Suprapubic skin (tissue), 4 donors: Measurements from ENCODE around the gene KIR3DL3. TPM values are rescaled to one million over a fixed set of nuclear protein-coding genes. Genes with fewer than 3 reads are reported as not detected.
"Not testable (repeated sequence)": the region's sequence is repeated elsewhere in the genome, so short reads cannot be mapped to it uniquely, and the experiment has no call there.

Experiments
- DNase-seq, 2 donors: peaks; one replicate each; pipeline ENCODE4 v3.0.0-alpha.2; 2019; ENCODE audit warnings: low spot score in 2 of 2
- H3K27ac ChIP-seq: fragments of 200-600 bp; sonication (generic); one replicate; pipeline ENCODE4 v1.5.1; 2019
- H3K27me3 ChIP-seq: fragments of 200-600 bp; sonication (generic); one replicate; pipeline ENCODE4 v1.5.1; 2019
- H3K36me3 ChIP-seq: fragments of 200-600 bp; sonication (generic); one replicate; pipeline ENCODE4 v1.5.1; 2019
- H3K4me1 ChIP-seq: fragments of 200-600 bp; sonication (generic); one replicate; pipeline ENCODE4 v1.5.1; 2019
- H3K4me3 ChIP-seq: fragments of 200-600 bp; sonication (generic); one replicate; pipeline ENCODE4 v1.5.1; 2019; ENCODE audit warnings: mild to moderate bottlenecking
- H3K9me3 ChIP-seq: fragments of 200-600 bp; sonication (generic); one replicate; pipeline ENCODE4 v1.5.1; 2019
- CTCF ChIP-seq, 2 donors: fragments of 200-600 bp in 1 of 2; fragments of 450-650 bp in 1 of 2; sonication (generic) in 1 of 2; IDR thresholded peaks; one replicate each; pipeline ENCODE4 v1.5.1; 2016 to 2019; ENCODE audit warnings: antibody characterized with exemption in 2 of 2, mild to moderate bottlenecking in 1 of 2, moderate library complexity in 1 of 2
- EP300 ChIP-seq: sonication (generic); formaldehyde crosslinking; IDR thresholded peaks from one replicate; pipeline ENCODE4 v1.6.1; 2017; ENCODE audit warnings: antibody characterized with exemption
- POLR2A ChIP-seq, 2 donors: fragments of 450-650 bp; IDR thresholded peaks; one replicate each; pipeline ENCODE4 v1.6.1; 2017; ENCODE audit warnings: antibody characterized with exemption in 2 of 2, mild to moderate bottlenecking in 2 of 2, moderate library complexity in 2 of 2
- POLR2AphosphoS5 ChIP-seq, 3 donors: sonication (generic); formaldehyde crosslinking; IDR thresholded peaks; one replicate each; pipeline ENCODE4 v1.6.1; 2017; ENCODE audit warnings: antibody characterized with exemption in 3 of 3
- WGBS: methylation state at CpG from one replicate; pipeline ENCODE4 v1.1.5; 2018; 5-methylcytosine and 5-hydroxymethylcytosine counted together
- total RNA-seq, 4 donors: library from RNA; depleted of rRNA; stranded (reverse); fragments of >200 nt; gene quantifications; one replicate each; pipeline ENCODE4 v1.1.0, GENCODE V29; 2016

The KIR3DL3 gene
- total RNA-seq, 4 donors from 2014 or later = not detected

- WGBS = no CpG with 5 or more reads among the region's 4 CpGs
- TF ChIP-seq CTCF (IDR thresholded peaks at IDR 0.05) = no peak
- TF ChIP-seq POLR2AphosphoS5 (IDR thresholded peaks at IDR 0.05) = no peak
- no peak for TF ChIP-seq EP300
- TF ChIP-seq POLR2A (IDR thresholded peaks at IDR 0.05) = no peak
- H3K4me1 ChIP-seq = no peaks in the 10 kb centered on the region
- no peak overlapping the region for H3K27ac ChIP-seq
- no peaks in the 10 kb centered on the region for H3K36me3 ChIP-seq
- DNase-seq = no peak
- no peak overlapping the region for H3K4me3 ChIP-seq
- H3K9me3 ChIP-seq = no peaks in the 10 kb centered on the region
- H3K27me3 ChIP-seq = peaks cover 6% of the 10 kb centered on the region
Measured at GRCh38 chr19:54707962-54708361, 16.3 kb upstream of the KIR3DL3 start.

- TF ChIP-seq CTCF (IDR thresholded peaks at IDR 0.05) (no peak), POLR2AphosphoS5 (IDR thresholded peaks at IDR 0.05) (no peak), POLR2A (IDR thresholded peaks at IDR 0.05) (no peak), EP300 (no peak)
- no peaks in the 10 kb centered on the region for H3K4me1 ChIP-seq
- WGBS = 88% methylated on average over 7 of the region's 7 CpGs
- no peak overlapping the region for H3K27ac ChIP-seq
- no peak overlapping the region for H3K4me3 ChIP-seq
- no peak for DNase-seq
- no peaks in the 10 kb centered on the region for H3K9me3 ChIP-seq
- H3K36me3 ChIP-seq = no peaks in the 10 kb centered on the region
- peaks cover 9% of the 10 kb centered on the region for H3K27me3 ChIP-seq
Measured at GRCh38 chr19:54708781-54709180, 15.5 kb upstream of the KIR3DL3 start.

GRCh38 chr19:54709212-54709948 is 14.9 kb upstream of the KIR3DL3 start:
- H3K9me3 ChIP-seq = no peaks in the 10 kb centered on the region
- no peaks in the 10 kb centered on the region for H3K4me1 ChIP-seq
- no peak overlapping the region for H3K4me3 ChIP-seq
- 80% methylated on average over 9 of the region's 18 CpGs for WGBS
- no peak for DNase-seq
- no peak overlapping the region for H3K27ac ChIP-seq
- TF ChIP-seq CTCF (IDR thresholded peaks at IDR 0.05) (no peak), POLR2A (IDR thresholded peaks at IDR 0.05) (no peak), POLR2AphosphoS5 (IDR thresholded peaks at IDR 0.05) (no peak), EP300 (no peak)
- H3K36me3 ChIP-seq = no peaks in the 10 kb centered on the region
- H3K27me3 ChIP-seq = peaks cover 9% of the 10 kb centered on the region

- not testable (repeated sequence) for H3K36me3 ChIP-seq, H3K4me3 ChIP-seq, H3K4me1 ChIP-seq, H3K27ac ChIP-seq, DNase-seq, H3K9me3 ChIP-seq, H3K27me3 ChIP-seq
- 65% methylated on average over 7 of the region's 13 CpGs for WGBS
Measured at GRCh38 chr19:54709956-54710355, 14.3 kb upstream of the KIR3DL3 start.

GRCh38 chr19:54724644-54725043 is 402 bp downstream of the KIR3DL3 start:
- DNase-seq = no peak
- Histone ChIP-seq H3K4me1 (no peaks in the 10 kb centered on the region), H3K36me3 (no peaks in the 10 kb centered on the region), H3K9me3 (peaks cover 21% of the 10 kb centered on the region), H3K27me3 (no peaks in the 10 kb centered on the region), H3K4me3 (no peak overlapping the region), H3K27ac (no peak overlapping the region)
- 95% methylated on average over 3 of the region's 3 CpGs for WGBS
- TF ChIP-seq CTCF (IDR thresholded peaks at IDR 0.05) = no peak
- TF ChIP-seq EP300 = no peak
- TF ChIP-seq POLR2A (IDR thresholded peaks at IDR 0.05) = no peak
- no peak for TF ChIP-seq POLR2AphosphoS5 (IDR thresholded peaks at IDR 0.05)

- no peak overlapping the region for H3K4me3 ChIP-seq
- TF ChIP-seq POLR2AphosphoS5 (IDR thresholded peaks at IDR 0.05) (no peak), EP300 (no peak), CTCF (IDR thresholded peaks at IDR 0.05) (no peak), POLR2A (IDR thresholded peaks at IDR 0.05) (no peak)
- 77% methylated on average over 7 of the region's 7 CpGs for WGBS
- no peak overlapping the region for H3K27ac ChIP-seq
- H3K36me3 ChIP-seq = no peaks in the 10 kb centered on the region
- peaks cover 21% of the 10 kb centered on the region for H3K9me3 ChIP-seq
- no peaks in the 10 kb centered on the region for H3K27me3 ChIP-seq
- H3K4me1 ChIP-seq = no peaks in the 10 kb centered on the region
- DNase-seq = no peak
Measured at GRCh38 chr19:54725321-54725720, 1.1 kb downstream of the KIR3DL3 start.
